Retinal pigment epithelial cell (primary cell): ENCODE data around the gene GNG2.

Experiments used
- DNase-seq: peaks from one replicate; pipeline ENCODE4 v3.0.0-alpha.2; 2010; ENCODE audit warnings: low read depth
- H3K4me3 ChIP-seq: 2 replicates; pipeline ENCODE4 v1.5.1; 2011; ENCODE audit warnings: mild to moderate bottlenecking, low read length, control low read depth, moderate library complexity
- TF ChIP-seq, protein P1 (sequence below): conservative IDR thresholded peaks from 2 replicates; pipeline ENCODE4 v1.5.1; 2011; ENCODE audit warnings: low read depth, low read length, control low read depth, inconsistent platforms

The GNG2 gene

DNA sequence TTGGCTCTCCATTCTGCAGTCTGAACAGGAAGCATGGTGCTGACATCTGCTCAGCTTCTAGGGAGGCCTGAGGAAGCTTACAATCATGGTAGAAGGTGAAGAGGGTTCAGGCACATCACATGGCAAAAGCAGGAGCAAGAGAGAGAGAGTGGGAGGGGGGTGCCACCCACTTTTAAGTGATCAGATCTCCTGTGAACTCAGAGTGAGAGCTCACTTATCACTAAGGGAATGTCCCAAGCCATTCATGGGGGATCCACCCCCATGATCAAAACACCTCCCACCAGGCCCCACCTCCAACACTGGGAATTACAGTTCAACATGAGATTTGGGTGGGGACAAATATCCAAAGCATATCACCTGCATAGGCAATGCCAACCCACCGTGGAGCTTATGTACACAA, 9.8 kb upstream of the GNG2 start:
- TF ChIP-seq, protein P1, sequence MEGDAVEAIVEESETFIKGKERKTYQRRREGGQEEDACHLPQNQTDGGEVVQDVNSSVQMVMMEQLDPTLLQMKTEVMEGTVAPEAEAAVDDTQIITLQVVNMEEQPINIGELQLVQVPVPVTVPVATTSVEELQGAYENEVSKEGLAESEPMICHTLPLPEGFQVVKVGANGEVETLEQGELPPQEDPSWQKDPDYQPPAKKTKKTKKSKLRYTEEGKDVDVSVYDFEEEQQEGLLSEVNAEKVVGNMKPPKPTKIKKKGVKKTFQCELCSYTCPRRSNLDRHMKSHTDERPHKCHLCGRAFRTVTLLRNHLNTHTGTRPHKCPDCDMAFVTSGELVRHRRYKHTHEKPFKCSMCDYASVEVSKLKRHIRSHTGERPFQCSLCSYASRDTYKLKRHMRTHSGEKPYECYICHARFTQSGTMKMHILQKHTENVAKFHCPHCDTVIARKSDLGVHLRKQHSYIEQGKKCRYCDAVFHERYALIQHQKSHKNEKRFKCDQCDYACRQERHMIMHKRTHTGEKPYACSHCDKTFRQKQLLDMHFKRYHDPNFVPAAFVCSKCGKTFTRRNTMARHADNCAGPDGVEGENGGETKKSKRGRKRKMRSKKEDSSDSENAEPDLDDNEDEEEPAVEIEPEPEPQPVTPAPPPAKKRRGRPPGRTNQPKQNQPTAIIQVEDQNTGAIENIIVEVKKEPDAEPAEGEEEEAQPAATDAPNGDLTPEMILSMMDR = no peak
- no peak overlapping the region for H3K4me3 ChIP-seq

DNA sequence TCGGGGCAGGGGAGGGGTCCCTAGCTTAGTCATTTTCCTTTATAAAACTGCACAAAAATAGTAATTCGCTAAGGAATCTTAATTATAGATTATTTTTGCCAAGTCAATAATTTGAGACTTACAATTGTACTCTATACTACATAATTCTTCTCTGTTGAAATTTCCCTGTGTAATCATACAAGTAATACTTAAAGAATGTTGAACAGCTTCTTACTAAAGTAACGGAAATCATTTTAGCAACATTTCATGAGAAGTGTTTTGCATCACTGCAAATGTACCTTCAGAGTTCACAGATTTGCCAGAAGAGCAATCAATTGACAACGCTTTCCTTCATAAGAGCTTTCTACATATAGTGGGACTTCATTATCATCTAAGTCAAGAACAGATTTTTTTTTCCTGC, 7.9 kb upstream of the GNG2 start:
- no peak for DNase-seq
- TF ChIP-seq, protein P1 = no peak
- H3K4me3 ChIP-seq = no peak overlapping the region

More for the DNA sequence above, 9.8 kb upstream of the GNG2 start:
- no peak for DNase-seq

DNA sequence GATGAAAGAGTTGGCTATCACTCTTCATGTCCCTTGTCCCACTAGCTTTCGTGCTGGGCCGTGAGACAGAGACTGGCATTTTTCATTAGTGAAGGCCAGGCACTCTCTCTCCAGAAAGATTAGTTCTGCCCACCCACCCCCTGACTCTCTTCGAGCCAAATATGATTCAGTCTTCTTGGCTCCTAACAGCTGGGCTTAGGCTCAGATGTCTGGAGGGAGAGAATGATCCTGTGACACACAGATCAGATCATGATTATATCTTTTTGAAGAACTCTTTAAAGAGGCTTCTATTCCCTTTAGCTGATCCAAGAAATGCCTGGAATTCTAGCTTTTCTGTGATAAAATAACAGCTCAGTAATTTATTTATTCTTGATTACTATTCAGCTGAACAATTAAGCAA, 5.2 kb upstream of the GNG2 start:
- DNase-seq = peak; percentile 40
- TF ChIP-seq, protein P1 = no peak
- no peak overlapping the region for H3K4me3 ChIP-seq

DNA sequence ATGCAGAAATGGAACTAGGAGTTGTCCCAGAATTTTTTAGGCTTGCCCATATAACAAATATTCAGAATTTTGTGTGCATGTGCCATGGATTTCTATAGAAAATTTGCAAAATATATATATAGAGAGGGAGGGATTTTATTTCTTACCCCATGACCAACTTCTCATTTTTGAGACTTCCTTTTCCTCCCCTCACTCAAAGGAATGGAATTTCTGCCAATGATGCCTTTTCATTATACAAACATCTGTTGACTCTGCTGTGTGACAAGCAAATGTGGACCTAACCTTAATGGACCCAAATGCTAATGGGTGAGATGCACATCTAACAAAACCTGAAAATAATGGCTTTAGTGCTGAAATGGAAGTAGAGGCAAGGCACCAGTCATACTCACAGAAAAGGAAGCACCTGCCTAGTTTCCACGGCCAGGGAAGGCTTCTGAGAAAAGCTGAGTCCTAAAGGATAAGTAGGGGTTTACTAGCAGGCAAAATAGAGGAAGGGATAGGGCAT, 3.6 kb upstream of the GNG2 start:
- no peak overlapping the region for H3K4me3 ChIP-seq
- DNase-seq = no peak
- TF ChIP-seq, protein P1 = no peak

DNA sequence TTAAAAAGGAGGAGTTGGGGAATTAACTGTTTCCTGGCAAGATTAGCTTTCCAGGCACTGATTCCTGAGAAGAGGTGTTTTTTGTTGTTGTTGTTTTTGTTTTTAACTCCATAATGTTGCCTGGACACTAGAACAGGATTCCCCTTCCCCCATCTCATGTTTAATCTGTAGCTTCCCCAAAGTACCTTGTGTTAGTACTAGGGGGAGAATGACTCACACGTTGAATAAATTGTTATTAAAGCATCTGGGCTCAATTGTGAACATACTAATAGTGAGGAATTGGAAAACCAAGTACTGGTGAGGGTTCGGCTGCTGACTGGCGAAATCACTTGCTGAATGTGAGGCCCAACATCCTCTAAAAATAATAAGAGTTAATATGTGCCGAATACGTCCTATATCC, 1.3 kb upstream of the GNG2 start:
- TF ChIP-seq, protein P1 = no peak
- no peak for DNase-seq
- H3K4me3 ChIP-seq = no peak overlapping the region

DNA sequence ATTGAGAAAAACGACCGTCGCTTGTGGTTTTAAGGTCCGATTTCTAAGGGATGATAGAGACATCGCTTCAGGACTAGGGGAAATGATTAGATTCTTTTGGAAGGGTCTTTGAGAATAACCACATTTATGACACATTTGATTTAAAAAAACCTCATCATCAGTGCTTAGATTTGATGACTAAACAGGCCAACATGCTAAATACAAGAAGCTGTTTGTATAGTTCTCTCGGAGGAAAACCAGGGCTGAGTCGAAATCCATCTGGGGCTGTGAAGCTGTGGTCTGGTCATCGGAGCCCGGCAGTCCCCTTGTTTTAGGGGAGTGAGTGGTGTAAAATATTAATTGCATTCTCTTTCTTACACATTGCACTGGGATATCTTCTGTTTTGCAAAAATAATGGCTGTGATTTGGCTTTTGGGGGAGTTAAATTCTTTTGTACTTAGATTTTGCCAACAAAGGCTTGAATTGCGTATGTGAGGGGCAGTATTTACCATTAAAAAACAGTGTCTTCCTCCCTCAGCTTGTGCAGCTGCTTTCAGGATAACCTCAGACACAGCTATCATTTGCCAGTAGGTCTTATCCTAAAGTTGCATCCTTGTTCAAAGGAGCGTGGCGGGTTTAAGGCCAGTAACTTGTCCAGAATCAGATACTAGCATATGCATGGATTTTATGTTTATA, 550 bp downstream of the GNG2 start:
- no peak for DNase-seq
- H3K4me3 ChIP-seq = peak overlapping the region; percentile 54
- TF ChIP-seq, protein P1 = no peak

DNA sequence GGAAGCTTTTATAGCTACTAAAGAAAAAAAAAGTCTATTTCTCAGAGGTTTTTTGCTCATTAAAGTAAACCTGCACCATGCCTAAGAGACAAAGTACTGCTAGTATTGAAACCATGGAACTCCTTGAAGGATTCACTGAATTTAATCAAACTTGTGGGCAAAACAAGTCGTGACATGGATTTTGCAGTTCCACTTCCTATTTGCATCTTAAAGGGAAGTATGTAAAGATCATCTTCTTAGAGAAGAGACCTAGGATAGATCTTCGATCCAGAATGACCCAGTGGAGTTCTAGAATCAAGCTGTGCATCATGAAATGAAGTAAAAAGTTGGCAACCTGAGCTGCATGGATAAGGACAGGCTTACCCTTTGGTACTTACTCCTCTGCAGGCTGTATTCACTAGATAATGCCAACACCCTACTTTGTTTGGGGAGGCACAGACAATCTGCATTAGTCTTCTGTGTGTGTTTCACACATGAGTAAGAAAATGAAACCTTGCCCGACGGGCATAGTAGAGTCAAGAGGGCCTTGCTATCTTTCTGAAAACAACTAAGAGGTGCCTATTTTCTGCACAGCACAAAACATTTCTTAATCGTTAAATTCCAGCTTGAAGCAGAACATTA, 1.9 kb downstream of the GNG2 start:
- DNase-seq = no peak
- TF ChIP-seq, protein P1 = no peak
- H3K4me3 ChIP-seq = no peak overlapping the region
